NCI-H82 treated with DMSO at 0.1 percent for 48 hours (cell line): ENCODE results near the gene NFE2L2.
"Not testable (repeated sequence)": the region's sequence is repeated elsewhere in the genome, so short reads cannot be mapped to it uniquely, and the experiment has no call there.

Source experiments
- DNase-seq: peaks from one replicate; lab custom pipeline; 2025; ENCODE audit not compliant: unreplicated experiment; lab: John Stamatoyannopoulos, UW

NFE2L2 gene

GRCh38 chr2:177239932-177240630, 24.4 kb downstream of the NFE2L2 start:
- no peak for DNase-seq

- DNase-seq, result no peak
Measured at GRCh38 chr2:177239053-177239452, 25.5 kb downstream of the NFE2L2 start.

GRCh38 chr2:177237932-177238331, 26.6 kb downstream of the NFE2L2 start:
- no peak for DNase-seq

GRCh38 chr2:177235855-177236437, 28.6 kb downstream of the NFE2L2 start:
- no peak for DNase-seq

- no peak for DNase-seq
Measured at GRCh38 chr2:177234267-177234666, 30.3 kb downstream of the NFE2L2 start.

GRCh38 chr2:177232098-177232704, 32.3 kb downstream of the NFE2L2 start:
- DNase-seq, result no peak

- DNase-seq, result no peak
Measured at GRCh38 chr2:177231270-177231669, 33.3 kb downstream of the NFE2L2 start.

GRCh38 chr2:177229442-177230242, 34.9 kb downstream of the NFE2L2 start:
- DNase-seq, result no peak

- DNase-seq, result no peak
Measured at GRCh38 chr2:177225965-177226360, 38.6 kb downstream of the NFE2L2 start.

- DNase-seq, result not testable (repeated sequence)
Measured at GRCh38 chr2:177223436-177223835, 41.1 kb downstream of the NFE2L2 start.

GRCh38 chr2:177221970-177222369, 42.6 kb downstream of the NFE2L2 start:
- DNase-seq, result no peak

GRCh38 chr2:177221534-177221933, 43.0 kb downstream of the NFE2L2 start:
- no peak for DNase-seq

GRCh38 chr2:177219787-177220186, 44.7 kb downstream of the NFE2L2 start:
- not testable (repeated sequence) for DNase-seq

- DNase-seq, result no peak
Measured at GRCh38 chr2:177217247-177217843, 47.2 kb downstream of the NFE2L2 start.

- DNase-seq, result peak; percentile 68
Measured at GRCh38 chr2:177212891-177213856, 51.4 kb downstream of the NFE2L2 start.

- peak; percentile 92 for DNase-seq
Measured at GRCh38 chr2:177212106-177212890, 52.2 kb downstream of the NFE2L2 start, which contains the start of gene HNRNPA3. Gene HNRNPA3 (plus strand): TSS chr2:177212794. CDS start chr2:177212800, 6 bp downstream.

GRCh38 chr2:177211576-177212105, 52.9 kb downstream of the NFE2L2 start:
- DNase-seq, result no peak

GRCh38 chr2:177211169-177211568, 53.4 kb downstream of the NFE2L2 start:
- DNase-seq, result no peak

GRCh38 chr2:177207101-177207500, 57.4 kb downstream of the NFE2L2 start:
- no peak for DNase-seq
